ENCODE measurements around the gene PNPLA7. TPM values are rescaled to one million over a fixed set of nuclear protein-coding genes. Genes with fewer than 3 reads are reported as not detected.

PNPLA7 gene
- total RNA-seq, 1 donor from 2014 or later, result 13.7 TPM

GRCh38 chr9:137590123-137590468 lies 39.9 kb upstream of the PNPLA7 start:
- no peak for TF ChIP-seq CTCF (IDR thresholded peaks at IDR 0.05)
- H3K9me3 ChIP-seq, result no peaks in the 10 kb centered on the region
- peak overlapping the region; percentile 63 for H3K4me3 ChIP-seq
- DNase-seq (no peak), ATAC-seq (no peak)
- peaks cover 16% of the 10 kb centered on the region for H3K4me1 ChIP-seq
- intact Hi-C loops (cut with DNase I), result no loop called here
- H3K27ac ChIP-seq, result no peak overlapping the region
- H3K27me3 ChIP-seq, result no peaks in the 10 kb centered on the region
- peaks cover 23% of the 10 kb centered on the region for H3K36me3 ChIP-seq

- Histone ChIP-seq H3K27ac (no peak overlapping the region), H3K4me3 (peak overlapping the region; percentile 63), H3K27me3 (no peaks in the 10 kb centered on the region), H3K4me1 (peaks cover 16% of the 10 kb centered on the region), H3K36me3 (peaks cover 25% of the 10 kb centered on the region), H3K9me3 (no peaks in the 10 kb centered on the region)
- no peak for TF ChIP-seq CTCF (IDR thresholded peaks at IDR 0.05)
- ATAC-seq (no peak), DNase-seq (no peak)
- intact Hi-C loops (cut with DNase I), result no loop called here
These were observed 39.4 kb upstream of the PNPLA7 start for GRCh38 chr9:137589441-137590122.

- no peak overlapping the region for H3K27ac ChIP-seq
- no peaks in the 10 kb centered on the region for H3K9me3 ChIP-seq
- peaks cover 16% of the 10 kb centered on the region for H3K4me1 ChIP-seq
- DNase-seq (no peak), ATAC-seq (no peak)
- no peak overlapping the region for H3K4me3 ChIP-seq
- peaks cover 31% of the 10 kb centered on the region for H3K36me3 ChIP-seq
- no peak for TF ChIP-seq CTCF (IDR thresholded peaks at IDR 0.05)
- intact Hi-C loops (cut with DNase I), result no loop called here
- no peaks in the 10 kb centered on the region for H3K27me3 ChIP-seq
These were observed 38.7 kb upstream of the PNPLA7 start for GRCh38 chr9:137588891-137589290.

- H3K36me3 ChIP-seq, result peaks cover 36% of the 10 kb centered on the region
- no peak for TF ChIP-seq CTCF (IDR thresholded peaks at IDR 0.05)
- H3K4me1 ChIP-seq, result peaks cover 16% of the 10 kb centered on the region
- H3K27ac ChIP-seq, result no peak overlapping the region
- H3K27me3 ChIP-seq, result no peaks in the 10 kb centered on the region
- no peak overlapping the region for H3K4me3 ChIP-seq
- no peak for ATAC-seq
- no peaks in the 10 kb centered on the region for H3K9me3 ChIP-seq
- DNase-seq, result no peak
- intact Hi-C loops (cut with DNase I), result no loop called here
These were observed 38.1 kb upstream of the PNPLA7 start for GRCh38 chr9:137588311-137588710.

GRCh38 chr9:137586854-137587253 lies 36.7 kb upstream of the PNPLA7 start:
- H3K27me3 ChIP-seq, result no peaks in the 10 kb centered on the region
- H3K4me3 ChIP-seq, result no peak overlapping the region
- H3K36me3 ChIP-seq, result peaks cover 41% of the 10 kb centered on the region
- no peak overlapping the region for H3K27ac ChIP-seq
- H3K9me3 ChIP-seq, result no peaks in the 10 kb centered on the region
- no peak for TF ChIP-seq CTCF (IDR thresholded peaks at IDR 0.05)
- intact Hi-C loops (cut with DNase I), result no loop called here
- ATAC-seq (no peak), DNase-seq (no peak)
- peaks cover 16% of the 10 kb centered on the region for H3K4me1 ChIP-seq

GRCh38 chr9:137583957-137584356 lies 33.8 kb upstream of the PNPLA7 start:
- ATAC-seq (no peak), DNase-seq (no peak)
- no peak overlapping the region for H3K27ac ChIP-seq
- no peaks in the 10 kb centered on the region for H3K9me3 ChIP-seq
- peaks cover 9% of the 10 kb centered on the region for H3K4me1 ChIP-seq
- no peaks in the 10 kb centered on the region for H3K27me3 ChIP-seq
- H3K4me3 ChIP-seq, result no peak overlapping the region
- TF ChIP-seq CTCF (IDR thresholded peaks at IDR 0.05), result no peak
- peaks cover 41% of the 10 kb centered on the region for H3K36me3 ChIP-seq
- intact Hi-C loops (cut with DNase I), result no loop called here

Data from upper lobe of right lung (tissue), 1 donor.